ENCODE data around the gene PHACTR2.
"Not testable (repeated sequence)": the region's sequence is repeated elsewhere in the genome, so short reads cannot be mapped to it uniquely, and the experiment has no call there.

PHACTR2 gene

GRCh38 chr6:143700684-143701348 lies 23.1 kb downstream of the PHACTR2 start:
- DNase-seq: no peak

DNA sequence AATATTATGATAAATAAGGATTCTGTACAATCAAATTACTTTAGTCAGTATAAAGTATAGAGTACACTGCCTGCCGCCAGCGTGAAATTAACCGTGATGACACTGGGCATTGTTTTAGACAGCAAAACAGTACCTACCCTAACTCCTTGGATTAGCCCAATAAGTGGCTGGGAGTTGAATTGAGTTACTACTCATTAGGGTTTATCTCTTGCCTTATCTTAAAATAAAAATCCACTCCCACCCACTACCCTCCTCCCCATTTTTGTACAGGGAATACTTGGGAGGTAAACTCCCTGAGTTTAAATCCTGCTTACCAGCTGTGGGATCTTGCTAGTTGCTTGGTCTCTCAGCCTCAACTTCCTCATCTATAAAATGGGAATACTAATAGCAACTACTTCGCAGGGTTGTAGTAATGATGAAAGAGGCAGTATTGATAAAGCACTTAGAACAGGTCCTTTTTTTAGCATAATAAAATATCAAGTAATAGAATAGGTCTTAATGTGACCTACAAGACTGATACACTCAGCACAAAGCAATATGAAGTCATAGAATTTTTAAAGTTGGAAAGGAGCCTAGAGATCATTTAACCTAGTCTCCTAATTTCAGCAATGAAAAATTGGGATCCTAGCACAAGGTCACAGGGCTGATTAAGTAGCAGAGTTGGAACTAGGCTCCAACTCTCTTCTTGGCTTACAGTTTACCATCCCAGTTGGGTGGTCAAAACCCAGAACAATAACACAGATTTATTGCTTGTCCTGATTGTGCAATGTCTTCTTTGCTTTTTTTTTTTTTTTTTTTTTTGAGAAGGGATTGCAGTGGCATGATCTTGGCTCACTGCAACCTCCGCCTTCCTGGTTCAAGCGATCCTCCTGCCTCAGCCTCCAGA lies 23.8 kb downstream of the PHACTR2 start:
- DNase-seq: no peak

DNA sequence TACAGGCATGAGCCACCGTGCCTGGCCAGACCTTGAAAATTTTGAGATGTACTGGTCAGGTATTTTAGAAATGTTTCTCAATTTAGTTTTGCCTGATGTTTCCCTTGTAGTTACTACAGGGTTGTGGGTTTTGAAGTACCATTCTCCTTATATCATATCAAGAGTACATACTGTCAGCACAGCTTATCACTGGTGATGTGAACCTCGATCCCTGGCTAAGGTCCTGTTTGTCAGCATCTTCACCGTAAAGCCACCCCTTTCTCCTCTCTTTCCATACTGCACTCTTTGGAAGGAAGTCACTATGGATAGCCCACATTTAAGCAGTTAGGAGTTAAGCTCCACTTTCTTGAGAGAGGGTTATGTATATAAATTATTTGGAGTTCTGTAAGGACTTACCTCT lies 27.8 kb downstream of the PHACTR2 start:
- DNase-seq: no peak

DNA sequence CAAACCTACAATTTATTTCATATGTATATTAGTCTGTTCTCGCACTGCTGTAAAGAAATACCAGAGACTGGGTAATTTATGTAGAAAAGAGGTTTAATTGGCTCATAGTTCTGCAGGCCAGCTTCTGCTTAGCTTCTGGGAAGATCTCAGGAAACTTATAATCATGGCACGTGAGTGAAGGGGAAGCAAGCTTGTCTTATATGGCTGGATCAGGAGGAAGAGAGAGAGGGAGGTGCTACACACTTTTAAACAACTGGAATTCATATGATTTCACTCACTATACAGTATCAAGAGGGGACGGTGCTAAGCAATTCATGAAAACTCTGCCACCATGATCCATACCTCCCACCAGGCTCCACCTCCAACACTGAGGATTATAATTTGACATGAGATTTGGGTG lies 29.9 kb downstream of the PHACTR2 start:
- no peak for DNase-seq

- no peak for DNase-seq
Observed at GRCh38 chr6:143708889-143709288, 31.1 kb downstream of the PHACTR2 start.

- DNase-seq: no peak
Observed at GRCh38 chr6:143711714-143712113, 33.9 kb downstream of the PHACTR2 start.

DNA sequence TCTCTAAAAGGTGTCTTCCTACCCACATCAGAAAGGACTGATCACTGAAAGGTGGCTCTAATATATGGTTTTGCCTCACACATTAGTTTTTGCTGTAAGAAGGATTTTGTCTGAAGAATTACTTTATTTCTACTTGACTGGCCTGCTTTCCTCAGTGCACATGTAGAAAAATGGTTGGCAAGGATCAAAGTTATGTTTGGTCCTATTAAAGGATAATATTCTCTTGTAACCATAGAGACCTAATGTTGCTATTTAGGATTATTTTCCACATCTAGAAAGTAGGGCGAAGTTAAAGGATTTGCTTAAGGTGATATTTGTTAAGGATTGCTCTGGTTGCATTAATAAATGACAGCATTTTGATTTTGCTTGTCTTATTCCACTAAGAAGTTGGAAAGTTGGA lies 40.7 kb downstream of the PHACTR2 start:
- DNase-seq: no peak

DNA sequence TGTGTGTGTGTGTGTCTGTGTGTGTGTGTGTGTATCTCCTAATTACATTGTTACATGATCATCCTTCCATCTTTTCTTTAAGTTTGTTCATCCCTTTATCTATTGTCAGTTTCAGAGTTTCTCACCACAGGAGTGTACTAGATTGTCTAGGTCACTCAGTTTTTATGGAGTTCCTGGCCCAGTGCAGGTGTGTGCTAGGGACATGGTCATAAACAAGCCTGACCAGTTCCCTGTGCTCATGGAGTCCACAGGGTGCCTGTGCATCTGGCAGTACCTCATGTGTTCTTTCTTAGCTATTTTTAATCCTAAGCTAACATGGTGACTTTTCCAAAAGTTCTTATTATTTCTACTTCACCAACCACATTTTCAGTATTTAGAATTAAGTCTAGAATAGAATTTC lies 43.9 kb downstream of the PHACTR2 start:
- DNase-seq: no peak

DNA sequence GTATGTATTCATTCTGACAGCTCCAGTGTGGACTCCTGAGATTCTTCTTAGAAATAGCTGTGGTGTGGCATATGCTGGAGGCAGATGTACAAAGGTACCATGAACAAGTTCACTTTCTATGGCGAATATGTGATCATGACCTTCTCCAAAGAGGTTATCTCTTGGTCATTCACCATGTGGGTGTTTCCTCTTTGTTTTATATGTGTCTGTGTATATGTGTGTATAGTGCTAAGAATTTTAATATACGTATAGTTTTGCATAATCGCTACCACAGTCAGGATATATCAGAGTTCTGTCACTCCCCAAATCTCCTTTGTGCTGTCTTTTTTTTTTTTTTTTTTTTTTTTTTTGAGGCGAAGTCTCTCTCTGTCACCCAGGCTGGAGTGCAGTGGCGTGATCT lies 47.1 kb downstream of the PHACTR2 start:
- no peak for DNase-seq

GRCh38 chr6:143726015-143726647 lies 48.4 kb downstream of the PHACTR2 start:
- no peak for DNase-seq

GRCh38 chr6:143727035-143727434 lies 49.3 kb downstream of the PHACTR2 start:
- DNase-seq: no peak

DNA sequence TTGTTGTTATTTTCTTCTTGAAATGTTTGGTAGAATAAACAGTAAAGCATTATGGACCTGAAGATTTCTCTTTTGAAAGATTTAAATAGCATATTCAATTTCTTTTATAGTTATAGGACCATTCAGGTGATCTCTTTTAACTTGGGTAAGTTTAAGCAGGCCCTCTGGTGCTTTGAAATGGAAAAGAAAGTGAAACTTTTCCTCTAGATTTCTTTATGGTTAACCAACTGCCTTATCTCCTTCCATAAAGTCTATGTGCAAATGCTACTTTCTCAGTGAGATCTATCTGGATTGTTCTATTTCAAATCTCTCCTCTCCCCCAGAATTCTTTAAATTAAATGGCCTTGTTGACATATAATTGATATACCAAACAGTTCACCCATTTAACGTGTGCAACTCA lies 54.0 kb downstream of the PHACTR2 start:
- no peak for DNase-seq

DNA sequence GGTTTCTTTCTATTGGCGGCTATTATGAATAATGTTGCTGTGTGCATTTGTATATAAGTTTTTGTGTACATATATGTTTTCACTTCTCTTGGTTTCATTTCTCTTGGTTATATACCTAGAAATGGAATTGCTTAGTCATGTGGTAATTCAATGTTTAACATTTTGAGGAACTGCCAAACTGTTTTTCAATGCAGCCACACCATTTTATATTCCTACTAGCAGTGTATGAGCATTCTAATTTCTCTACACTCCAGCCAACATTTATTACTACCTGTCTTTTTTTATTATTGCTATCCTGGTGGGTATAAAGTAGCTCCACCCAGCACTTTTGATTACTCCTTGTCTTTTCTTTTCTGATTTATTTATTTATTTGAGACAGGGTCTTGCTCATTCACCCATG lies 54.8 kb downstream of the PHACTR2 start:
- DNase-seq: no peak

DNA sequence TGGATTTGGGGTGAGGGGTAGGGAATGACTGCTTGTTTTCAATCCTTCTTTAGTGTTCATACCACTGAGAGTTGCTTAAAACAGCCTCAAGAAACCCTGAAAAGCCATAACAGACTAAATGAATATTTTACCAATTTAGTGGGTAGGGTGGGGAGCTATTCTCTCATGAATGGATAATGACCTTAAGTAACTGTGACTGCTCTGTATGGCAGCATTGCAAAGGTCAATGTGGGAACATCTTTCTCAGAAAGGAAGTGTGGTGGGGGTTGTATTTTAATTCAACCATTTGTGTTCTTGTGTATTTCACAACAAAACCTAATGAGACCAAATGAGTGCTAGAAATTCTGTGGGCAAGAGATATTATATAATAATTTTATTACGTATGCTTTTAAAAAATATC lies 55.7 kb downstream of the PHACTR2 start:
- no peak for DNase-seq

DNA sequence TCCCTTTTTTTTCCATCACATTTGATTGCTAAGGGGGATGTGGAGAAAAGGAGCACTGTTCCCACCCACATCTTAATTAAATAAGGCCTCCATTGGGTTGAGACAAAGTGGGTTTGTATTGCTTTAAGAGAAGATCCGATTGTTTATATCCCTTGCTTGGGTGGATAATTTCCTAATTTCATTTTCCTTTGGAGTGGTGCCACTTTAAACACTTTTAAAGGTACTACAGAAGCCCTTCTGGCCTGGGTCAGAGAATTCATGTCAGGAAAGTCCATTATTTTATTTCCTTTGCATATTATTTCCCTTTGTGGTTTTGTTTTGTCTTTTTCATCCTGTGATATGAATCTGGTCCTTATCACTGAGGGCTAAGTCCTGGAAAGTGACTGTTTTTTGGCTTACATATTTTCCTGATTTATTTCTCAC lies 56.9 kb downstream of the PHACTR2 start:
- DNase-seq: no peak

DNA sequence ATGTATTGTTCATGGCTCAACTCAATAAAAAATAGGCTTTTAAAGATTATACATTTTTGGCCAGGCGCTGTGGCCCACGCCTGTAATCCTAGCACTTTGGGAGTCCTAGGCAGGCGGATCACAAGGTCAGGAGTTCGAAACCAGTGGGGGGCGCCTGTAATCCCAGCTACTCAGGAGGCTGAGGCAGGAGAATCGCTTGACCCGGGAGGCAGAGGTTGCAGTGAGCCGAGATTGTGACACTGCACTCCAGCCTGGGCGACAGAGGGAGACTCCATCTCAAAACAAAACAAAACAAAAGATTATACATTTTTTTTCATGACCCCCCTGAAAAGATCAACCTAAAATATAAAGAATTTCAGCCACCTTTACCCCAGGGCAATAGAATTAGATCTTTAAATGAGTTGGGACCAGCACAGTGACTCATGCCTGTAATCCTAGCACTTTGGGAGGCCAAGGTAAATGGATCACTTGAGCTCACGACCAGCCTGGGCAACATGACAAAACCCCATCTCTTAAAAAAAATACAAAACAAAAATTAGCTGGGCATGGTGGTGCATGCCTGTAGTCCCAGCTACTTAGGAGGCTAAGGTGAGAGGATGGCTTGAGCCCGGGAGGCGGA lies 60.4 kb downstream of the PHACTR2 start:
- not testable (repeated sequence) for DNase-seq

- no peak for DNase-seq
Observed at GRCh38 chr6:143739341-143739851, 61.6 kb downstream of the PHACTR2 start.

- no peak for DNase-seq
Observed at GRCh38 chr6:143740213-143740612, 62.4 kb downstream of the PHACTR2 start.

GRCh38 chr6:143741480-143741879 lies 63.7 kb downstream of the PHACTR2 start:
- DNase-seq: no peak

DNA sequence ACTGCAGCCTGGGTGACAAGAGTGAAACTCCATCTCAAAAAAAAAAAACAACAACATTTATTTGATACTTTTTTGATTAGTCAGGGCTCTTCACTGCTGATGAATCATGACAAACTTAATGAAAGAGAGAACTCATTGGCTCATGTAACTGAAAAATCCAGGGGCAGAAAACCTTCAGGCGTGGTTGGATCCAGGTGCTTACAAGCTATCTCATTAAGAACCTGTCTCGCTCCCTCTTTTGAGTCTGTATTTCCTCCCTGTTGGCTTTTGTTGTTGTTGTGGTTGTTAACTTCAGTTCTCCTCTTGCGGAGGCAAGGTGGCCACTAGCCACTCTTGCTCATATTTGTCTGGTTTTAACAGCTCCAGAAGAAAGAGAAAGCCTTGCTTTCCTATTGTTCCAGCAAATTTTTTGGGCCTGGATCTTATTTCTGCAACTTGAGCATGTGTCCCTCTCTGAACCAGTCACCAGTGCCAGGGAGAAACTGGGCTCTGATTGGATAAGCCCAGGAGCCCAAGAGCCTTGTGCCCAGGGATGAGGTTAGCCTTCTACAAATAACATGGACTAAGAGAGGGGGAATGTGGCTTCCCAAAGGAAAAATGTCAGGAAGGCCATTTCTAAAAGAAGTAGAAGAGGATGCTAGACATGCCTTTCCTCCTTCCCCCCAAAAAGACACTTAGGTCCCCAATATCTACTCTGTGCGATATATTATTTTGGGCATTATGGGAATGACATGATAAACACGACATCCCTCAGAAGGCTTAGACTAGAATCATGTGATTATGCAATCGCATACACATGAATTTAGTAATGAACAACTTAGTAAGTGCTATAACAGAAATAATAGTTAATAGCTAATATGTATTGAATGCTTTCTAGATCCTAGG lies 64.5 kb downstream of the PHACTR2 start:
- no peak for DNase-seq

DNA sequence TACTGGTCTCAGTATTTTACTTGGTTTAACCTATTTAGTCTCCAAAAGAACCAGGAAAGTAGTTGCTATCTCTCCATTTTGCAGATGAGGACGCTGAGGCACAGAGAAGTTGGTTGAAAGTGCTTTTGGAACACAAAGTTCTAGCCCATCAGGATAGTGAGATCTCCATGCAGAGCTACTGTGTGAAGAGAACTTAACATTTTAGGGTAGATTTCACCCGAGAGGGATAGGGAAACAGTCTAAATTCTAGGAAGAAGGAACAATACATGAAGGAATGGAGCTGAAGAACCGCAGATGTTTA lies 65.1 kb downstream of the PHACTR2 start:
- DNase-seq: no peak
